ENCODE results near the gene GEMIN4. TPM values are rescaled to one million over a fixed set of nuclear protein-coding genes. Genes with fewer than 3 reads are reported as not detected.

Gene GEMIN4
- total and polyA plus RNA-seq, 2 experiments from 2014 or later: 23.7 to 24.8 TPM

GRCh38 chr17:746783-747629, 5.1 kb downstream of the GEMIN4 start:
- Histone ChIP-seq H3K36me3 (peaks cover 36% of the 10 kb centered on the region), H3K4me3 (no peak overlapping the region), H3K27ac (no peak overlapping the region), H3K9me3 (ENCODE audit: low read depth) (no peaks in the 10 kb centered on the region), H3K4me1 (ENCODE audit: low read depth) (no peaks in the 10 kb centered on the region), H3K27me3 (no peaks in the 10 kb centered on the region)
- DNase-seq (ENCODE audit: low read depth in 1 of 2, low spot score in 1 of 2): no peak
- no peak for TF ChIP-seq CTCF (IDR thresholded peaks at IDR 0.05; ENCODE audit: low read depth, low read length)

- H3K36me3 ChIP-seq: peaks cover 41% of the 10 kb centered on the region
- no peaks in the 10 kb centered on the region for H3K27me3 ChIP-seq
- no peak overlapping the region for H3K27ac ChIP-seq
- no peaks in the 10 kb centered on the region for H3K4me1 ChIP-seq (ENCODE audit: low read depth)
- H3K9me3 ChIP-seq (ENCODE audit: low read depth): no peaks in the 10 kb centered on the region
- no peak overlapping the region for H3K4me3 ChIP-seq
- no peak for TF ChIP-seq CTCF (IDR thresholded peaks at IDR 0.05; ENCODE audit: low read depth, low read length)
- DNase-seq (ENCODE audit: low read depth in 1 of 2, low spot score in 1 of 2): no peak
Observed at GRCh38 chr17:746181-746580, 5.9 kb downstream of the GEMIN4 start.

GRCh38 chr17:745406-745805, 6.7 kb downstream of the GEMIN4 start:
- no peak for TF ChIP-seq CTCF (IDR thresholded peaks at IDR 0.05; ENCODE audit: low read depth, low read length)
- Histone ChIP-seq H3K9me3 (ENCODE audit: low read depth) (no peaks in the 10 kb centered on the region), H3K4me3 (no peak overlapping the region), H3K4me1 (ENCODE audit: low read depth) (no peaks in the 10 kb centered on the region), H3K36me3 (peaks cover 42% of the 10 kb centered on the region), H3K27me3 (no peaks in the 10 kb centered on the region), H3K27ac (no peak overlapping the region)
- DNase-seq (ENCODE audit: low read depth in 1 of 2, low spot score in 1 of 2): no peak

GRCh38 chr17:744937-745336, 7.1 kb downstream of the GEMIN4 start:
- Histone ChIP-seq H3K4me3 (no peak overlapping the region), H3K27me3 (no peaks in the 10 kb centered on the region), H3K36me3 (peaks cover 46% of the 10 kb centered on the region), H3K9me3 (ENCODE audit: low read depth) (no peaks in the 10 kb centered on the region), H3K27ac (no peak overlapping the region), H3K4me1 (ENCODE audit: low read depth) (no peaks in the 10 kb centered on the region)
- no peak for DNase-seq (ENCODE audit: low read depth in 1 of 2, low spot score in 1 of 2)
- TF ChIP-seq CTCF (IDR thresholded peaks at IDR 0.05; ENCODE audit: low read depth, low read length): no peak

GRCh38 chr17:743139-743538, 8.9 kb downstream of the GEMIN4 start:
- Histone ChIP-seq H3K27ac (peak overlapping the region; percentile 57), H3K27me3 (no peaks in the 10 kb centered on the region), H3K4me1 (ENCODE audit: low read depth) (no peaks in the 10 kb centered on the region), H3K36me3 (peaks cover 47% of the 10 kb centered on the region), H3K9me3 (ENCODE audit: low read depth) (no peaks in the 10 kb centered on the region), H3K4me3 (no peak overlapping the region)
- TF ChIP-seq CTCF (IDR thresholded peaks at IDR 0.05; ENCODE audit: low read depth, low read length): no peak
- no peak for DNase-seq (ENCODE audit: low read depth in 1 of 2, low spot score in 1 of 2)

Data from cardiac muscle cell (in vitro differentiated cells and primary cell).